ENCODE measurements around the gene MAPK10.

Gene MAPK10

GRCh38 chr4:85953651-85954018, 406.2 kb downstream of the MAPK10 start:
- H4K12ac ChIP-seq (ENCODE audit: low read depth, low read length) = no peak overlapping the region
- no peak overlapping the region for H3K18ac ChIP-seq (ENCODE audit: low read length)
- no peak overlapping the region for H4K8ac ChIP-seq (ENCODE audit: low read depth, low read length)
- no peak overlapping the region for H2BK120ac ChIP-seq (ENCODE audit: insufficient read depth, low read length, poor library complexity)
- H3K4me3 ChIP-seq (ENCODE audit: low read depth, low read length) = no peak overlapping the region
- H3K36me3 ChIP-seq (ENCODE audit: control insufficient read depth in 1 of 2, insufficient read depth in 2 of 2, low read length in 2 of 2) = no peaks in the 10 kb centered on the region
- H2BK5ac ChIP-seq (ENCODE audit: low read depth, low read length, poor library complexity) = no peak overlapping the region
- no peak overlapping the region for H4K91ac ChIP-seq (ENCODE audit: low read depth, low read length)
- H3K14ac ChIP-seq (ENCODE audit: low read length) = no peak overlapping the region
- H3K27me3 ChIP-seq (ENCODE audit: insufficient read depth, low read length) = no peaks in the 10 kb centered on the region
- peaks cover 9 to 16% of the 10 kb centered on the region in 2 experiments for H3K4me1 ChIP-seq (ENCODE audit: control insufficient read depth in 1 of 2, insufficient read depth in 2 of 2, low read length in 2 of 2)
- H3K79me1 ChIP-seq (ENCODE audit: low read length) = peaks cover 8% of the 10 kb centered on the region
- no peak overlapping the region for H2BK12ac ChIP-seq (ENCODE audit: low read length)
- H3K27ac ChIP-seq (ENCODE audit: low read depth, low read length) = peak overlapping the region; percentile 76
- no peak overlapping the region for H3K23ac ChIP-seq (ENCODE audit: low read length)
- DNase-seq = peak; percentile 33 to 47
- H2AK5ac ChIP-seq (ENCODE audit: low read length) = no peak overlapping the region
- peak overlapping the region; percentile 22 for H3K4me2 ChIP-seq (ENCODE audit: low read length)
- H3K9ac ChIP-seq (ENCODE audit: low read length) = no peak overlapping the region
- H3K4ac ChIP-seq (ENCODE audit: low read depth, low read length) = no peak overlapping the region
- no CpG with 5 or more reads among the region's 3 CpGs for WGBS (ENCODE audit: extremely low coverage, insufficient coverage, insufficient read length)
- no peak overlapping the region for H2AFZ ChIP-seq (ENCODE audit: insufficient read depth, low read length, poor library complexity)
- peaks cover 2% of the 10 kb centered on the region for H3K9me3 ChIP-seq (ENCODE audit: insufficient read depth, low read depth, low read length)
- no peaks in the 10 kb centered on the region for H3K79me2 ChIP-seq (ENCODE audit: control insufficient read depth, insufficient read depth, low read length, poor library complexity)

GRCh38 chr4:85952972-85953650, 406.7 kb downstream of the MAPK10 start:
- Histone ChIP-seq H3K36me3 (ENCODE audit: control insufficient read depth in 1 of 2, insufficient read depth in 2 of 2, low read length in 2 of 2) (no peaks in the 10 kb centered on the region), H3K9me3 (ENCODE audit: insufficient read depth, low read depth, low read length) (peaks cover 2% of the 10 kb centered on the region), H3K18ac (ENCODE audit: low read length) (no peak overlapping the region), H3K79me2 (ENCODE audit: control insufficient read depth, insufficient read depth, low read length, poor library complexity) (no peaks in the 10 kb centered on the region), H4K8ac (ENCODE audit: low read depth, low read length) (no peak overlapping the region), H3K4me2 (ENCODE audit: low read length) (peak overlapping the region; percentile 22), H3K4me1 (ENCODE audit: control insufficient read depth in 1 of 2, insufficient read depth in 2 of 2, low read length in 2 of 2) (peaks cover 9 to 16% of the 10 kb centered on the region in 2 experiments), H3K27me3 (ENCODE audit: insufficient read depth, low read length) (no peaks in the 10 kb centered on the region), H3K27ac (ENCODE audit: low read depth, low read length) (peak overlapping the region; percentile 76), H3K9ac (ENCODE audit: low read length) (no peak overlapping the region), H2AFZ (ENCODE audit: insufficient read depth, low read length, poor library complexity) (no peak overlapping the region), H3K14ac (ENCODE audit: low read length) (no peak overlapping the region), H2AK5ac (ENCODE audit: low read length) (no peak overlapping the region), H3K4me3 (ENCODE audit: low read depth, low read length) (no peak overlapping the region), H4K91ac (ENCODE audit: low read depth, low read length) (no peak overlapping the region), H4K12ac (ENCODE audit: low read depth, low read length) (no peak overlapping the region), H2BK12ac (ENCODE audit: low read length) (no peak overlapping the region), H3K4ac (ENCODE audit: low read depth, low read length) (no peak overlapping the region), H3K79me1 (ENCODE audit: low read length) (peaks cover 8% of the 10 kb centered on the region), H2BK120ac (ENCODE audit: insufficient read depth, low read length, poor library complexity) (no peak overlapping the region), H3K23ac (ENCODE audit: low read length) (no peak overlapping the region), H2BK5ac (ENCODE audit: low read depth, low read length, poor library complexity) (no peak overlapping the region)
- no peak for DNase-seq
- WGBS (ENCODE audit: extremely low coverage, insufficient coverage, insufficient read length) = no CpG with 5 or more reads among the region's 3 CpGs

GRCh38 chr4:85952528-85952927, 407.3 kb downstream of the MAPK10 start:
- H4K91ac ChIP-seq (ENCODE audit: low read depth, low read length) = no peak overlapping the region
- no peak overlapping the region for H2AK5ac ChIP-seq (ENCODE audit: low read length)
- no peak overlapping the region for H3K9ac ChIP-seq (ENCODE audit: low read length)
- peak in 1 of 2 donors; percentile 23 for DNase-seq
- H3K79me1 ChIP-seq (ENCODE audit: low read length) = peaks cover 8% of the 10 kb centered on the region
- no peaks in the 10 kb centered on the region for H3K36me3 ChIP-seq (ENCODE audit: control insufficient read depth in 1 of 2, insufficient read depth in 2 of 2, low read length in 2 of 2)
- H3K27ac ChIP-seq (ENCODE audit: low read depth, low read length) = no peak overlapping the region
- no peak overlapping the region for H3K23ac ChIP-seq (ENCODE audit: low read length)
- no peaks in the 10 kb centered on the region for H3K27me3 ChIP-seq (ENCODE audit: insufficient read depth, low read length)
- H4K8ac ChIP-seq (ENCODE audit: low read depth, low read length) = no peak overlapping the region
- H4K12ac ChIP-seq (ENCODE audit: low read depth, low read length) = no peak overlapping the region
- no peak overlapping the region for H3K4ac ChIP-seq (ENCODE audit: low read depth, low read length)
- H2BK12ac ChIP-seq (ENCODE audit: low read length) = no peak overlapping the region
- H2BK5ac ChIP-seq (ENCODE audit: low read depth, low read length, poor library complexity) = no peak overlapping the region
- H3K79me2 ChIP-seq (ENCODE audit: control insufficient read depth, insufficient read depth, low read length, poor library complexity) = no peaks in the 10 kb centered on the region
- no peak overlapping the region for H3K4me3 ChIP-seq (ENCODE audit: low read depth, low read length)
- H2BK120ac ChIP-seq (ENCODE audit: insufficient read depth, low read length, poor library complexity) = no peak overlapping the region
- peaks cover 2% of the 10 kb centered on the region for H3K9me3 ChIP-seq (ENCODE audit: insufficient read depth, low read depth, low read length)
- H3K4me2 ChIP-seq (ENCODE audit: low read length) = no peak overlapping the region
- H2AFZ ChIP-seq (ENCODE audit: insufficient read depth, low read length, poor library complexity) = no peak overlapping the region
- H3K14ac ChIP-seq (ENCODE audit: low read length) = no peak overlapping the region
- no peak overlapping the region for H3K18ac ChIP-seq (ENCODE audit: low read length)
- peaks cover 9 to 16% of the 10 kb centered on the region in 2 experiments for H3K4me1 ChIP-seq (ENCODE audit: control insufficient read depth in 1 of 2, insufficient read depth in 2 of 2, low read length in 2 of 2)
- no CpG with 5 or more reads among the region's 3 CpGs for WGBS (ENCODE audit: extremely low coverage, insufficient coverage, insufficient read length)

- Histone ChIP-seq H3K23ac (ENCODE audit: low read length) (no peak overlapping the region), H4K91ac (ENCODE audit: low read depth, low read length) (no peak overlapping the region), H2AK5ac (ENCODE audit: low read length) (no peak overlapping the region), H3K36me3 (ENCODE audit: control insufficient read depth in 1 of 2, insufficient read depth in 2 of 2, low read length in 2 of 2) (no peaks in the 10 kb centered on the region), H3K4me3 (ENCODE audit: low read depth, low read length) (no peak overlapping the region), H3K79me2 (ENCODE audit: control insufficient read depth, insufficient read depth, low read length, poor library complexity) (no peaks in the 10 kb centered on the region), H2AFZ (ENCODE audit: insufficient read depth, low read length, poor library complexity) (no peak overlapping the region), H3K14ac (ENCODE audit: low read length) (no peak overlapping the region), H4K12ac (ENCODE audit: low read depth, low read length) (no peak overlapping the region), H2BK120ac (ENCODE audit: insufficient read depth, low read length, poor library complexity) (no peak overlapping the region), H2BK12ac (ENCODE audit: low read length) (no peak overlapping the region), H3K9me3 (ENCODE audit: insufficient read depth, low read depth, low read length) (no peaks in the 10 kb centered on the region), H3K79me1 (ENCODE audit: low read length) (peaks cover 3% of the 10 kb centered on the region), H3K4me2 (ENCODE audit: low read length) (no peak overlapping the region), H3K18ac (ENCODE audit: low read length) (no peak overlapping the region), H3K27ac (ENCODE audit: low read depth, low read length) (no peak overlapping the region), H3K4me1 (ENCODE audit: control insufficient read depth in 1 of 2, insufficient read depth in 2 of 2, low read length in 2 of 2) (peaks cover 4 to 11% of the 10 kb centered on the region in 2 experiments), H3K27me3 (ENCODE audit: insufficient read depth, low read length) (no peaks in the 10 kb centered on the region), H3K9ac (ENCODE audit: low read length) (no peak overlapping the region), H3K4ac (ENCODE audit: low read depth, low read length) (no peak overlapping the region), H4K8ac (ENCODE audit: low read depth, low read length) (no peak overlapping the region), H2BK5ac (ENCODE audit: low read depth, low read length, poor library complexity) (no peak overlapping the region)
- DNase-seq = no peak
- WGBS (ENCODE audit: extremely low coverage, insufficient coverage, insufficient read length) = no CpG with 5 or more reads among the region's 3 CpGs
These were observed 408.8 kb downstream of the MAPK10 start for GRCh38 chr4:85951099-85951498.
